ENCODE data around the gene GRIK4. TPM values are rescaled to one million over a fixed set of nuclear protein-coding genes. Genes with fewer than 3 reads are reported as not detected.
"Not testable (repeated sequence)": the region's sequence is repeated elsewhere in the genome, so short reads cannot be mapped to it uniquely, and the experiment has no call there.

Gene GRIK4
- total RNA-seq, 1 experiment from 2014 or later = not detected

GRCh38 chr11:120579611-120580031, 68.1 kb downstream of the GRIK4 start:
- intact Hi-C loops (cut with micrococcal nuclease) = no loop called here
- no TSS peak for BruUV-seq (replicated peaks)
- Histone ChIP-seq H3K79me2 (ENCODE audit: low read length) (no peaks in the 10 kb centered on the region), H3K27ac (ENCODE audit: low read length) (no peak overlapping the region), H3K36me3 (ENCODE audit: low read depth, low read length) (no peaks in the 10 kb centered on the region), H3K27me3 (ENCODE audit: low read length) (peaks cover 66% of the 10 kb centered on the region), H2AFZ (ENCODE audit: low read length) (no peak overlapping the region), H3K9me2 (replicated peaks; ENCODE audit: low read length) (no peaks in the 10 kb centered on the region), H3K4me2 (ENCODE audit: low read length) (no peak overlapping the region), H3K9ac (ENCODE audit: low read length) (no peak overlapping the region), H3F3A (ENCODE audit: low read length, unreplicated experiment) (no peaks in the 10 kb centered on the region), H3K4me3 (ENCODE audit: low read length) (no peak overlapping the region), H4K20me1 (ENCODE audit: low read length) (no peaks in the 10 kb centered on the region), H3K9me3 (ENCODE audit: low read length) (no peaks in the 10 kb centered on the region), H3K4me1 (ENCODE audit: insufficient read depth, low read length) (no peaks in the 10 kb centered on the region)
- POLR2A ChIA-PET (ENCODE audit: unreplicated experiment) = no interaction called here
- CTCF ChIA-PET = no interaction called here
- DNase-seq = no peak
- no peak for TF ChIP-seq EZH2 (IDR thresholded peaks at IDR 0.05; ENCODE audit: low read length, unreplicated experiment)
- ATAC-seq = no peak

GRCh38 chr11:120581313-120581712, 69.8 kb downstream of the GRIK4 start:
- no TSS peak for BruUV-seq (replicated peaks)
- Histone ChIP-seq H3K36me3 (ENCODE audit: low read depth, low read length) (no peaks in the 10 kb centered on the region), H4K20me1 (ENCODE audit: low read length) (no peaks in the 10 kb centered on the region), H3K4me1 (ENCODE audit: insufficient read depth, low read length) (no peaks in the 10 kb centered on the region), H3K27me3 (ENCODE audit: low read length) (peaks cover 65% of the 10 kb centered on the region), H3K4me2 (ENCODE audit: low read length) (no peak overlapping the region), H2AFZ (ENCODE audit: low read length) (no peak overlapping the region), H3K79me2 (ENCODE audit: low read length) (no peaks in the 10 kb centered on the region), H3K27ac (ENCODE audit: low read length) (no peak overlapping the region), H3K9ac (ENCODE audit: low read length) (no peak overlapping the region), H3F3A (ENCODE audit: low read length, unreplicated experiment) (no peaks in the 10 kb centered on the region), H3K9me3 (ENCODE audit: low read length) (no peaks in the 10 kb centered on the region), H3K9me2 (replicated peaks; ENCODE audit: low read length) (no peaks in the 10 kb centered on the region), H3K4me3 (ENCODE audit: low read length) (no peak overlapping the region)
- intact Hi-C loops (cut with micrococcal nuclease) = no loop called here
- TF ChIP-seq CTCF (conservative IDR thresholded peaks at IDR 0.05; ENCODE audit: low read depth, low read length) = no peak
- no peak for TF ChIP-seq EZH2 (IDR thresholded peaks at IDR 0.05; ENCODE audit: low read length, unreplicated experiment)
- TF ChIP-seq EZH2phosphoT487 (IDR thresholded peaks at IDR 0.05; ENCODE audit: borderline replicate concordance, low read length) = no peak
- DNase-seq (no peak), ATAC-seq (no peak)
- ChIA-PET POLR2A (ENCODE audit: unreplicated experiment) (no interaction called here), CTCF (no interaction called here)

GRCh38 chr11:120582535-120582934, 71.0 kb downstream of the GRIK4 start:
- POLR2A ChIA-PET (ENCODE audit: unreplicated experiment); H2AFZ ChIP-seq (ENCODE audit: low read length); H3K4me1 ChIP-seq (ENCODE audit: insufficient read depth, low read length); H3K4me3 ChIP-seq (ENCODE audit: low read length); H3K9me3 ChIP-seq (ENCODE audit: low read length); CTCF ChIA-PET; H3K79me2 ChIP-seq (ENCODE audit: low read length); intact Hi-C loops (cut with micrococcal nuclease); ATAC-seq; BruUV-seq (replicated peaks); H3K36me3 ChIP-seq (ENCODE audit: low read depth, low read length); H3K9ac ChIP-seq (ENCODE audit: low read length); H3K27ac ChIP-seq (ENCODE audit: low read length); H3K9me2 ChIP-seq (replicated peaks; ENCODE audit: low read length); H3K4me2 ChIP-seq (ENCODE audit: low read length); H4K20me1 ChIP-seq (ENCODE audit: low read length); H3F3A ChIP-seq (ENCODE audit: low read length, unreplicated experiment); DNase-seq: not testable (repeated sequence)
- peaks cover 65% of the 10 kb centered on the region for H3K27me3 ChIP-seq (ENCODE audit: low read length)

- intact Hi-C loops (cut with micrococcal nuclease) = no loop called here
- Histone ChIP-seq H3K9ac (ENCODE audit: low read length) (no peak overlapping the region), H3K4me2 (ENCODE audit: low read length) (no peak overlapping the region), H3K4me3 (ENCODE audit: low read length) (no peak overlapping the region), H3K4me1 (ENCODE audit: insufficient read depth, low read length) (no peaks in the 10 kb centered on the region), H3K9me2 (replicated peaks; ENCODE audit: low read length) (no peaks in the 10 kb centered on the region), H3K36me3 (ENCODE audit: low read depth, low read length) (no peaks in the 10 kb centered on the region), H2AFZ (ENCODE audit: low read length) (no peak overlapping the region), H4K20me1 (ENCODE audit: low read length) (no peaks in the 10 kb centered on the region), H3K27ac (ENCODE audit: low read length) (no peak overlapping the region), H3K79me2 (ENCODE audit: low read length) (no peaks in the 10 kb centered on the region), H3F3A (ENCODE audit: low read length, unreplicated experiment) (no peaks in the 10 kb centered on the region), H3K9me3 (ENCODE audit: low read length) (no peaks in the 10 kb centered on the region), H3K27me3 (ENCODE audit: low read length) (peaks cover 66% of the 10 kb centered on the region)
- no TSS peak for BruUV-seq (replicated peaks)
- TF ChIP-seq CTCF (conservative IDR thresholded peaks at IDR 0.05; ENCODE audit: low read depth, low read length) (no peak), EZH2 (IDR thresholded peaks at IDR 0.05; ENCODE audit: low read length, unreplicated experiment) (no peak), EZH2phosphoT487 (IDR thresholded peaks at IDR 0.05; ENCODE audit: borderline replicate concordance, low read length) (no peak)
- ChIA-PET POLR2A (ENCODE audit: unreplicated experiment) (no interaction called here), CTCF (no interaction called here)
- DNase-seq (no peak), ATAC-seq (no peak)
Measured at GRCh38 chr11:120586072-120586471, 74.5 kb downstream of the GRIK4 start.

Measured in PC-3 (cell line).